Measurements from ENCODE around the gene GMPS. TPM values are rescaled to one million over a fixed set of nuclear protein-coding genes. Genes with fewer than 3 reads are reported as not detected.

Gene GMPS
- total RNA-seq, 1 donor from 2014 or later = 25.5 TPM

Other genes with a start within 250 kb of the GMPS start
- gene PLCH1, start 125.6 kb upstream of the GMPS start, total RNA-seq = 0.04 and 0.07 TPM in 2 replicates
- gene C3orf33, start 64.4 kb upstream of the GMPS start, total RNA-seq = 1.2 and 2.7 TPM in 2 replicates
- gene SLC33A1, start 16.2 kb upstream of the GMPS start, total RNA-seq = 25.5 and 46.4 TPM in 2 replicates
- gene KCNAB1, start 249.9 kb downstream of the GMPS start, total RNA-seq = 0.40 and 37.9 TPM in 2 replicates

All from pulmonary artery endothelial cell (primary cell).